Measurements from ENCODE around the gene TOM1.

The TOM1 gene

DNA sequence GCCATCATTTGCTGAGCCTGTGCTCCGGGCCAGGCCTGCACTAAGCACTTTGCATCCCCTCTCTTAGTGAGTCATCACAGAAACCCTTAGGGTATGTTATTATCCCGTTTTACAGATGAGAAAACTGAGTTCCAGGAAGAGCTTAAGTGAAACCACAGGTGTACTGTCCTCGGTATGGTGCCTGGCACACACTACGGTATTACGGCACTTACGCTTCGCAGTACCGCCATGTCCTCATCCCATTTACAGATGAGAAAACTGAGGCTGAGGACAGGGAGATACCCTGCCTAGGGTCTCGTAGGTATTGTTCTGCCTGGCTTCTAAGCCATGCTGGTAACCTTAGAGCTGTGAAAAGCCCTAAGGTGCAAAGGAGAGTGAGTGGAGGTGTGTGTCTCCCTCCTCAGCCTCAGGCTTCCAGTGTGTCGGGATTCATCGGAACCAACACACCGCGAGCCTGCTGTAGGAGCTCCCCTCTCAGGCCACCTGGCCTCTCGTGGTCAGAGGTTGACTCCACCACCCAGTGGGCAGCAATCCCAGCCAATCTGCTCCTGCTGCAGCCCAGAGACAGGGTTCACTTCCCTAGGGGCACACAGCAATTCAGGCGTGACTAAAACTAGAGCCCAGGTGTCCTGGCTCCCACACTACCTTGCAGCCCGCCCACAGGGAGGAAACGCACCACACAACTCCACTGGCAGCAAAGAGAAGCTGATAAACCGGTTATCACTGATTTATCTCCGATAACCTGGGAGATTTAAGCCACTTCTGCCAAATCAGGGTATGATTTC, 41.6 kb downstream of the TOM1 start:
- no peak overlapping the region for H3K4me3 Mint-ChIP-seq
- H3K4me1 Mint-ChIP-seq = peaks cover 14% of the 10 kb centered on the region
- no peak for DNase-seq
- no peak overlapping the region for H3K27ac Mint-ChIP-seq
- TF ChIP-seq, protein P1, sequence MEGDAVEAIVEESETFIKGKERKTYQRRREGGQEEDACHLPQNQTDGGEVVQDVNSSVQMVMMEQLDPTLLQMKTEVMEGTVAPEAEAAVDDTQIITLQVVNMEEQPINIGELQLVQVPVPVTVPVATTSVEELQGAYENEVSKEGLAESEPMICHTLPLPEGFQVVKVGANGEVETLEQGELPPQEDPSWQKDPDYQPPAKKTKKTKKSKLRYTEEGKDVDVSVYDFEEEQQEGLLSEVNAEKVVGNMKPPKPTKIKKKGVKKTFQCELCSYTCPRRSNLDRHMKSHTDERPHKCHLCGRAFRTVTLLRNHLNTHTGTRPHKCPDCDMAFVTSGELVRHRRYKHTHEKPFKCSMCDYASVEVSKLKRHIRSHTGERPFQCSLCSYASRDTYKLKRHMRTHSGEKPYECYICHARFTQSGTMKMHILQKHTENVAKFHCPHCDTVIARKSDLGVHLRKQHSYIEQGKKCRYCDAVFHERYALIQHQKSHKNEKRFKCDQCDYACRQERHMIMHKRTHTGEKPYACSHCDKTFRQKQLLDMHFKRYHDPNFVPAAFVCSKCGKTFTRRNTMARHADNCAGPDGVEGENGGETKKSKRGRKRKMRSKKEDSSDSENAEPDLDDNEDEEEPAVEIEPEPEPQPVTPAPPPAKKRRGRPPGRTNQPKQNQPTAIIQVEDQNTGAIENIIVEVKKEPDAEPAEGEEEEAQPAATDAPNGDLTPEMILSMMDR (IDR thresholded peaks at IDR 0.05) = no peak
- H3K9me3 Mint-ChIP-seq = no peaks in the 10 kb centered on the region
- H3K27me3 Mint-ChIP-seq (ENCODE audit: low read depth, poor library complexity) = no peaks in the 10 kb centered on the region
- peaks cover 15% of the 10 kb centered on the region for H3K36me3 Mint-ChIP-seq (ENCODE audit: low read depth)

DNA sequence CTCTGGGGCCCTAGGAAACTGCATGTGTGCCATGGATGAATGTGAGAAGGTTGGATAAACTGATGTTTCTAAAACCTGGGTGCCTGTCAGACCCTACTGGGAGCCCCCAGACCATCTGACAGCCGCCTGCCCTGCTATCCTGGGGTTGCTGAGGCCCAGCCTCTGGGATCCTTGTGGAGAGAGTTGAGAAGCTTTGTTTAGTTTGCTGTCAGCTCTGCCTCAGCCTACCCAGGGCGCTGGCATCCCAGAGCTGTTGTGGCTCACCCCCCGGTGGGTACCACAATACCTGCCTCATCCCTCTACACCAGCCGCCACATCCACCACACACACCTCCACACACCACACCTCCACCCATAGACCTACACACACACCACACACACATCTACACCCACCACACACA, 42.7 kb downstream of the TOM1 start:
- Mint-ChIP-seq H3K4me3 (no peak overlapping the region), H3K27ac (no peak overlapping the region), H3K36me3 (ENCODE audit: low read depth) (peaks cover 15% of the 10 kb centered on the region), H3K27me3 (ENCODE audit: low read depth, poor library complexity) (no peaks in the 10 kb centered on the region), H3K9me3 (no peaks in the 10 kb centered on the region), H3K4me1 (peaks cover 10% of the 10 kb centered on the region)
- TF ChIP-seq, protein P1 (IDR thresholded peaks at IDR 0.05) = no peak
- DNase-seq = no peak

DNA sequence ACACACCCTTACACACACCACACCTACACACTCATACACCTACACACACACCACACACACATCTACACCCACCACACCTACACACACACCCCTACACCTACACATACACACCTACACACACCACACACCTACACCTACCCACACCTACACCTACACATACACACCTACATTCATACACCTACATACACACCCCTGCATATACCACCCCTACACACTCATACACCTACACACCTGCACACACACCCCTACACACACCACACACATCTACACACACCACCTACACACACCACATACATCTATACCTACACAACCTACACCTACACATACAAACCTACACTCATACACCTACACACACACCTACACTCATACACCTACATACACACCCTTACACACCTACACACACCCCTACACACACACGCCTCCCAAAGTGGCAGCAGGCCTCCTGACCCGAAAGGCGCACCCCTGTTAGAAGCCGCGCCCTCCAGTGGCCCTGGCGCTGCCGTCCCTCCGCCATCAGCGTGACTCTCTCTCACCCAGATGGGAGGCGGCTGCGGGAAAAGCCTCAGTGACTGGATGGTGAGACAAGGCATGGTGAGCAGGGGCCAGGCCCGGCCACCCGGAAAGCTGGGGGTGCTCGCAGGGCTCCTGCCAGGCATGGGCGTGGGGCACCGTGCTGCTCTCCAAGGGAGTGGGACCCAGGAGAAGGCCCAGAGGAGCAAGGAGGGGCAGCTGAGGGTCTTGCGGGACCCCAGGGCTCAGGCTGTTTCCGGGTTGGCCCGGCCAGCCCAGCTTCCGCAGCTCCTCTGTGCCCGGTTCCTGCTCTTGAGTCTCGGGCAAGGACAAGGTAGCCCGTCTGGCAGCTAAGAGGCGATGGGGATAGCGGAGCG, 44.2 kb downstream of the TOM1 start:
- no peak overlapping the region for H3K27ac Mint-ChIP-seq
- no peaks in the 10 kb centered on the region for H3K9me3 Mint-ChIP-seq
- H3K36me3 Mint-ChIP-seq (ENCODE audit: low read depth) = peaks cover 15% of the 10 kb centered on the region
- no peaks in the 10 kb centered on the region for H3K4me1 Mint-ChIP-seq
- no peaks in the 10 kb centered on the region for H3K27me3 Mint-ChIP-seq (ENCODE audit: low read depth, poor library complexity)
- TF ChIP-seq, protein P1 (IDR thresholded peaks at IDR 0.05) = no peak
- no peak overlapping the region for H3K4me3 Mint-ChIP-seq
- no peak for DNase-seq

DNA sequence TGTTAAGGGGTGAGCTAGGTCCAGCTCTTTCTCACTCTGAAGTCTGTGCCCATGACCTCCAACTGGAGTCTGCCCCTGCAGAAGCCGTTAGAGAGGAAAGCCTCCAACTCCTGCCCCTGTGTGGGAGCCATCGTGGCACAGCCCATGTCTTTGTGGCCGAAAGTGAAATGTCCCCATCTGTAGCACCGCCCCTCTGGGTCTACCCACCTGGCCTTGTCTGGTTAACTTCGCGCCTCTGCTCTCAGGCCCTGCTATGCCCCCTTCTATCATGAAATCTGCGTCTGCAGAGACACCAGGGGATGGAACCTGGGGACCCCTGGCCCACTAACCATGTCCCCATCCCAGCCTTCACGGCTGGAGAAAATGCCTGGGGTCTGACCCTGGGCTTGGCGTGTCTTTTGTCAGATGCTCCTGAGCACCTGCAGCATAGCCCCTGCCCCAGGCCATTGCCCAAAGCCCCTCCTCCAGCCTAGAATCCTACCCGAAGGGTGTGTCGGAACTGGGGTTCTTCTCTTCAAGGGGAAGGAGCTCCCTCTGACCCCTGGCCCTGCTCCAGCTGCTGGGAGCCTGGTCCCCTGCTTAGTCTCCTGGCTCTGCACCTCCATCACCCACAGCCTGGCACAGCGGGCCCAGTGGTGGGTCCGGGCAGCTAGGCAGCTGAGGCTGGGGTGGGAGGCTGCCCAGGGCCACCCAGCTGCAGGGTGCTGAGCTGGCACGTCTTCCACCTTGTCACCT, 45.4 kb downstream of the TOM1 start:
- Mint-ChIP-seq H3K4me3 (no peak overlapping the region), H3K27me3 (ENCODE audit: low read depth, poor library complexity) (no peaks in the 10 kb centered on the region), H3K4me1 (peaks cover 10% of the 10 kb centered on the region), H3K27ac (no peak overlapping the region), H3K9me3 (no peaks in the 10 kb centered on the region), H3K36me3 (ENCODE audit: low read depth) (peaks cover 10% of the 10 kb centered on the region)
- TF ChIP-seq, protein P1 (IDR thresholded peaks at IDR 0.05) = no peak
- no peak for DNase-seq

DNA sequence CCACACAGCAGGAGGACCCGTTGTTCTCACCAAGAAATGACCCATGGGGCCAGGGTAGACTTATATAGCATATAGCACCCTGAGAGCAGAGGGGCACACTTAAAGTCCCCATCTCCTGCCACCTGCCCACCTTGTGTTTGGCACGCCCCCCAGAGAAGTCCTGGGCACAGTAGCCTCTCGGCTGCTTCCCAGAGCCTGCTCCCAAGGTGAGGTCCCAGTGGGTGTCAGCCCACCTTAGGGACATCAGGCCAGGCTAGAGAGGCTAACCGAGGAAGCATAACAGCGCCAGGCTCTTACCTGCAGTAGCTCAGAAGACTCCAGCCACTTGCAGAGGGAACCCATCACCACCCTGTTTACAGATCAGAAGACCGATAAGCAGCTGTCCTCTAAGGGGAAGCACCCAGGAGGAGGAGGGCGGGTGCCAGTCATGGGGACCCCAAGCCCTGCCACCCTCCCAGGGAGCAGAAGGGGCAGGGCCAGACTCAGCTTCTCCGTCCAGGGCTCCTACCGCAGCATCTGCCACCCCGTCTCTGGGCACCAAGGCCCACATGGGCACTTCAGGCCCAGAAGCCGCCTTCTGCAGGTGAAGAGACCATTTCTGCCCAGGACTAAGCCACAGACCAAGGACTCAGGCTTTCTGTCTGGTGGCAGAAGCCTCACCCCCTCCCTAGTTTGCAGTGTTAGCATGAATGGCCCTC, 46.3 kb downstream of the TOM1 start:
- Mint-ChIP-seq H3K4me3 (no peak overlapping the region), H3K4me1 (peaks cover 19% of the 10 kb centered on the region), H3K27me3 (ENCODE audit: low read depth, poor library complexity) (peaks cover under 1% of the 10 kb centered on the region), H3K36me3 (ENCODE audit: low read depth) (peaks cover 2% of the 10 kb centered on the region), H3K27ac (no peak overlapping the region), H3K9me3 (no peaks in the 10 kb centered on the region)
- TF ChIP-seq, protein P1 (IDR thresholded peaks at IDR 0.05) = no peak
- no peak for DNase-seq
